GM21786 (cell line): ENCODE results near the gene MCAT.

ENCODE experiments used
- ATAC-seq: cut with Tn5 transposase; IDR thresholded peaks from one replicate; pipeline ENCODE4 v1.9.1; 2021; ENCODE audit not compliant: unreplicated experiment

Gene MCAT

GRCh38 chr22:43173566-43173965 lies 30.4 kb upstream of the MCAT start:
- ATAC-seq: no peak

GRCh38 chr22:43172191-43172590 lies 29.0 kb upstream of the MCAT start:
- ATAC-seq: no peak

GRCh38 chr22:43171607-43172006 lies 28.4 kb upstream of the MCAT start:
- no peak for ATAC-seq

GRCh38 chr22:43171019-43171491 lies 27.9 kb upstream of the MCAT start:
- ATAC-seq: no peak

DNA sequence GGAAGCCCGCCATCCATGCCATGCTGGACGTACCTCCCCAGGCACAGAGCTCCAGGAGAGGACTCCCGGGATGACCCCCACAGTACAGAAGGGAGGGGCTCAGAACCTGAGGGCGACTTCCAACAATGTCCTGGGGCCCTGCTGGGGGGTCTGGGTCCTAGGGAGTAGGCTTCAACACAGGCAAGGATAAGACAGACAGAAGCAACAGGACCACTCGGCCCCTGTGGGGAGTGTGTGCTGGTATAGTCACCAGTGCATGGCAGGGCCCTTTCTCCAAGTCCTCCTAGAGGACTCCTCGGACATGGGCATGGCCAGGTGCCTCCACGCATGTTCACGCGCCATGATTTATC lies 26.9 kb upstream of the MCAT start:
- no peak for ATAC-seq

DNA sequence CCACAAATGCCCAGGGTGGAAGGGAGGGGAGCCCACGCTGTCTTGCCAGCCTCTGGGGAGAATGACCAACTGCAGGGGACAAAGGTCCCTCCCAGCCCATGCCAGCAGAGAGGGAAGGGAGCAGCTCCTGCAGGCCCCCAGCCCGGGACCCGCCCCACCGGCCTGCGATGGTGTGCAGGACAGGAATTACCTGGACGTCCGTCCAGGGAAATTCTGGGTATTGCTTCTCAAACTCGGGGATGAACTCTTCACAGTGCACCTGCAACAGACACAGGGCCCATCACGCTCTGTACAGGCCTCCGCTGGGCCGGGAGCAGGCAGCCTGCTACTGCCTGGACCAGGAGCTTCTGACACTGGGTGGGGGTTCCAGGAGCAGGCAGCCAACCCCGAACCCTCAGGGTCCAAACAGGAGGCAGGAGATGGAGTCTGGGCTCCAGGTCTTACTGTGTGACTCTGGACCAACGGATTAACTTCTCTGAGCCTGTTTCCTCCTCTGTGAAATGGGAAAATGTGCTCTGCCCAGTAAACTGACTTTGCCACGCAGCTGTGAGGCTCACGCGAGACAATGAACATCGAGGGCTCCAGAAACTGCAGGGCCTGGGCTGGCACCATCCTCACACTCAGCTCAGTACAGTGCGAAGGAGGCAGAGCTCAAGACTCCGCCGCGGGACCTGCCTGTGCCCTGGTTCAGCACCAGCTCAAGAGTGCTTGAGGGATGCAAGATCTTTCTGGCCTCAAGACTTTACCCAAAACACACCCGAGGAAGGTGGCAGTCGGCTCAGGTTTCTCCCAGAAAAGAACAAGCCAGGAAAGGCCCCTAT lies 26.3 kb upstream of the MCAT start:
- no peak for ATAC-seq

- ATAC-seq: no peak
These were observed 25.5 kb upstream of the MCAT start for GRCh38 chr22:43168471-43169309.

DNA sequence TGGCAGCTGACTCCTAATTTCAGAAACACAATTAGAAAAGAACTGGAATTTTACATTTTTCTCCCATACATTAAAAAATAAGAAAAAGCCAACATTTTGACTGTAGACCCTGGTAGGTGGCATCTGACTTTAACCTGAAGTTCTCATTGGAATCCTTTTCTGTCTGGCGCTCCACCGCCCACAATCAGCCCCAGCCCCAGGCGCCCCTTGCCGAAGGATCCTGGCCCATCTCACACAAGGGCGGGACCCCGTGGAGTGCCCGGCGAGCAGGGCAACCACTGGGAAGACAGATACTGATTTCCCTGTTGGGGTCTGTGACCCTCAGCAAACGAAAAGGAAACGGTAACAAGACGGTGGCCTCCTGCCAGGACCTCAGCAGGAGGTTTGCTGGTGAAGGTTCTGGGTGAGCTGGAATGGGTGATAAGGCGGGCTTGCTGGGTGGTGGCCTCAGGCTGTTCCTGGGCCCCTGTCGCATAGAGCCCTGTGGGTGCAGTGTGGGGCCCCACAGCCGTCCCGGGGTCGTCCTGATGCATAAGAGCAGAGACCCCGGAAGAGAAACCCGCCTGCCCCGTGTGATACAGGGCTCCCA lies 23.9 kb upstream of the MCAT start:
- no peak for ATAC-seq

- no peak for ATAC-seq
These were observed 23.1 kb upstream of the MCAT start for GRCh38 chr22:43166132-43166930.

GRCh38 chr22:43164636-43165035 lies 21.4 kb upstream of the MCAT start:
- no peak for ATAC-seq

DNA sequence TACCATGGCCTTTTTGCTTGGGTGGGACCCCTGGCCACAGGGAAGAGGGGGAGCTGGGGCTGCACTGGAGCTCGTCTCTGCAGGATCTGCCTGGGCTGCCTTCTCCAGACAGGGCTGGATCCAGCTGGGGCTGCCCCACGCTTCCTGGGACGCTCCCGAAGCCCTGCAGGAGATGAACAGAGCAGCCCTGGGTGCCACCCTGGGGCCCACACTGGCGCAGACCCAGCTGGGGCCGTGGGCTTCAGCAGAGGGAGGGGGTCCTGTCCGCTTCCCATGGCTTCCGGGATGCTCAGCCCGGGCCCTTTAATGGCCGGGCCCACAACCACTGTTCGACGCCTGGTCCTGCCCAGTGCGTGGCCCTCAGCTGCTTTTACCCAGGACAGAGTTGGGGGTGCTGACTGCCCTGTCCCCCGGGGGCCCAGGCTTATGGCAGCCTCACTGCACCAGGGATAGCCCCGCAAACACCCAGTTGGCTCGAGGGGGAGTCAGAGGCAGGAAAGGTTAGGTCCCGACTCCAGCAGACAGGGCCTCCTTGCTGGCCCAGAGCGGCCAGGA lies 20.1 kb upstream of the MCAT start:
- no peak for ATAC-seq

- ATAC-seq: no peak
These were observed 19.4 kb upstream of the MCAT start for GRCh38 chr22:43162412-43163150.

DNA sequence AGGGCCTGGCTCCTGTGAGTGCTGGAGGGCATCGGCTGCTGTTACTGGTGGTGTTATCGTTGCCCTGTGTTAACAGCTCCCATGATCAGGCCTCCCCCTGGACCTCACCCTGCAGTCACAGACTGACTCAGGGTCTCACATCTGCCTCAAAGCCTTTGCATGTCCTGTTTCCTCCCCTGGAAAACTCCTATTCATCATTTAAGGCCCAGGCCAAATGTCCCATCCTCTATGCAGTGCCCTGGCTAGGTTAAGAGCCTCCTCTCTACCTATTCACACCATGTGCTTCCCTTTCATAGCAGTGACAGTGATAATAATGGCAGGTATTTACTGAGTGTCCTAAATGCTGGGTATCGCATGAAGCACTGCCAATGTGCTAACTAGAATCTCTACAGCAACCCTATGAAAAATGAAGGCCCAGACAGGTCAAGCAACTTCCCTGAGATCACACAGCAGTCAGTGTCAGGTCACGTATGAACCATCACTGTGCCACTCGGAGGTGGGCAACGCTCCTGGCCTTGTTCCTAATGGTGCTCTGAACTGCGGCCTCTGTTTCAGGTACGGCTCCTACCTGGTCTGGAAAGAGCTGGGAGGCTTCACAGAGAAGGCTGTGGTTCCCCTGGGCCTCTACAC lies 17.4 kb upstream of the MCAT start:
- ATAC-seq: no peak

DNA sequence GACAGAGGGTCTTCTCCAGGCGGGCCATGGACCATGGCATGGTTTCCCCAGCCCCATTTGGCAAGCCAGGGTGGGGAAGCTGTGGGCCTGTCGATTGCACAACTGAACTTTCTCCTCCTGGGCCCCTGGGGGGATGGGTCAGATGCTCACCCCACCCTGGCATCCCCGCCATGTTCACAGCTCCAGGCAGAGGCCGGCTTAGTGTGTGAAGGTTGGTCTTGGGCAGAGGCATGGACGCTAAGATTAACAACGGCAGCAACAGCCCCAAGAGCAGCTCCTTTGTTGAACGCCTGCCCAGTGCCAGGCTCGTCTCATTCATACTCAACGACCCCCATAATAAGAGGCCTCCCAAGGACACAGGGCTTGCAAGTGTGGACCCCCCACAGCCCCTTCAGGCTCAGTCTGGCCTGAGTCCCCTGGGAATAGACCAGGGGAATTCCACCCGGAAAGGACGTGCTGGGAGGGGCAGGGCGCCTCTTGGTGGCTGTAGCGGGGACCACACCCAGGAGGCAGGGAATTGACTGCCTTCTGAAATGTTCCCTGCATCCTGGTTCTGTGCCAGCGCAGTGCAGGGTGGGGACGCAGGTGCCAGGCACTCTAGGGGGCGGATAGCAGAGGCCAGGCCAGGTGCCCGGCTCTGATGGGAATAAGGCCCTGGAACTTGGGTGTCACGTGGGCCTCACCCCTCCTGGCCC lies 16.4 kb upstream of the MCAT start:
- no peak for ATAC-seq

- no peak for ATAC-seq
These were observed 15.7 kb upstream of the MCAT start for GRCh38 chr22:43158778-43159483.

- no peak for ATAC-seq
These were observed 14.8 kb upstream of the MCAT start for GRCh38 chr22:43157874-43158546.

DNA sequence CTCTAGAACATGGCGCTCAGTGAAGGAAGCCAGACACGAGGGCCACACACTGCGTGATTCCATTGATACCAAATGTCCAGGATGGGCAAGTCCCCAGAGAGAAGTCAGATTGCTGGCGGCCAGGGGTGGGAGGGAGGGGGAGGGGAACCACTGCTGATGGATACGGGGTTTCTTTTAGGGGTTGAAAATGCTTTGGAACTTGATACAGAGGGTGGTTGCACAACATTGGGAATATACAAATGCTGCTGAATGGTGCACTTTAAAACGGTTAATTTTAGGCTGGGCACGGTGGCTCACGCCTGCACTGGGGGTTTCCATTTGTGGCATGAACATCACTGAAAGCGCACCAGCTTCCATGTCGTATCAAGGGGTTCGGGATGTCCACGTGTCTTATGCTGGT lies 13.2 kb upstream of the MCAT start:
- no peak for ATAC-seq

DNA sequence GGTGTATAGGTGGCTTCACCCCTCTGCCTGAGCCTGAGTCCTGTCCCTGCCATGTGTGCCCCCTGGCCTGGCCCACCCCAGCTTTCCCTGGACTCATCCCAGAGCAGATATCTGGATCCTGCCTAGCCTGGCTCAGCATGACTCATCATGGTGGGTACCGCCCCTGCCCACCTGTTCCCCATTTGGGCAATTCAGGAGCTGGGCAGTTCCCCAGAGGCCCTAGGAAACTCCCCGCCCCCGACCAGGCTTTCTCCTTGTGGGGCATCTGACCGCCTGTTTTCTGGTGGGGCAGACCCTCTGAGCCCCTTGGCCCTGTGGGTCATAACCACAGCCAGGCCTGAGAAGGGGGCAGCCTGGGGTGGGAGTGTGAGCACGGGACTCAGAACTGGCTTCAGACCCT lies 12.6 kb upstream of the MCAT start:
- no peak for ATAC-seq
